SK-N-SH treated with all-trans-retinoic acid at 6 μM for 48 hours (cell line): Measurements from ENCODE around the gene LY6G5B.

Experiments used
- ATAC-seq: fragments of 200-7000 bp; cut with Tn5 transposase; 3 replicates; pipeline ENCODE4 v1.9.1; 2020; ENCODE audit warnings: mild to moderate bottlenecking, moderate library complexity
- BACH2 ChIP-seq: fragments of 250-450 bp; sonication (Bioruptor Pico); IDR thresholded peaks from 2 replicates; pipeline ENCODE4 v1.9.0; 2021; ENCODE audit warnings: mild to moderate bottlenecking, borderline replicate concordance
- CSDC2 ChIP-seq: fragments of 250-450 bp; sonication (Bioruptor Pico); IDR thresholded peaks from 2 replicates; pipeline ENCODE4 v1.5.0; 2020; ENCODE audit warnings: mild to moderate bottlenecking, moderate library complexity
- ESRRG ChIP-seq: fragments of 250-450 bp; sonication (Bioruptor Pico); IDR thresholded peaks from 2 replicates; pipeline ENCODE4 v1.6.1; 2021; ENCODE audit warnings: mild to moderate bottlenecking
- GLIS3 ChIP-seq: fragments of 250-450 bp; sonication (Bioruptor Pico); IDR thresholded peaks from 2 replicates; pipeline ENCODE4 v1.5.0; 2020; ENCODE audit warnings: mild to moderate bottlenecking, moderate library complexity
- OSR1 ChIP-seq: fragments of 250-450 bp; sonication (Bioruptor Pico); IDR thresholded peaks from 2 replicates; pipeline ENCODE4 v1.8.0; 2022; ENCODE audit warnings: moderate library complexity, mild to moderate bottlenecking, inconsistent platforms
- SNAI2 ChIP-seq: fragments of 250-450 bp; sonication (Bioruptor Pico); IDR thresholded peaks from 2 replicates; pipeline ENCODE4 v1.5.0; 2020; ENCODE audit warnings: mild to moderate bottlenecking, moderate library complexity
- TCF4 ChIP-seq: fragments of 250-450 bp; sonication (Bioruptor Pico); IDR thresholded peaks from 2 replicates; pipeline ENCODE4 v1.8.0; 2021; ENCODE audit warnings: mild to moderate bottlenecking, moderate library complexity, borderline replicate concordance
- TOX ChIP-seq: fragments of 250-450 bp; sonication (Bioruptor Pico); IDR thresholded peaks from 2 replicates; pipeline ENCODE4 v1.8.0; 2021; ENCODE audit warnings: mild to moderate bottlenecking, moderate library complexity, borderline replicate concordance
- ZC3H10 ChIP-seq: fragments of 250-450 bp; sonication (Bioruptor Pico); IDR thresholded peaks from 2 replicates; pipeline ENCODE4 v1.5.1; 2021; ENCODE audit warnings: mild to moderate bottlenecking, moderate library complexity
- ZFP3 ChIP-seq: fragments of 250-450 bp; sonication (Bioruptor Pico); IDR thresholded peaks from 2 replicates; pipeline ENCODE4 v1.5.0; 2020; ENCODE audit warnings: mild to moderate bottlenecking, moderate library complexity
- ZFP30 ChIP-seq: fragments of 450-650 bp; formaldehyde crosslinking; IDR thresholded peaks from 2 replicates; pipeline ENCODE4 v1.5.0; 2022; ENCODE audit warnings: mild to moderate bottlenecking, moderate library complexity
- TF ChIP-seq, protein P1 (sequence below): fragments of 250-450 bp; sonication (Bioruptor Pico); IDR thresholded peaks from 2 replicates; pipeline ENCODE4 v1.5.1; 2021; ENCODE audit warnings: mild to moderate bottlenecking, moderate library complexity
- TF ChIP-seq, protein P2 (sequence below): fragments of 250-450 bp; sonication (Bioruptor Pico); IDR thresholded peaks from 2 replicates; pipeline ENCODE4 v1.8.0; 2021; ENCODE audit warnings: low read depth, mild to moderate bottlenecking, moderate library complexity, borderline replicate concordance
- TF ChIP-seq, protein P3 (sequence below): fragments of 250-450 bp; sonication (Bioruptor Pico); IDR thresholded peaks from 2 replicates; pipeline ENCODE4 v1.5.1; 2020; ENCODE audit warnings: low read depth, mild to moderate bottlenecking, moderate library complexity
- TF ChIP-seq, protein P4 (sequence below): fragments of 250-450 bp; sonication (Bioruptor Pico); IDR thresholded peaks from 2 replicates; pipeline ENCODE4 v1.5.0; 2020; ENCODE audit warnings: mild to moderate bottlenecking, moderate library complexity
- TF ChIP-seq, protein P5 (sequence below): fragments of 250-450 bp; sonication (Bioruptor Pico); IDR thresholded peaks from 2 replicates; pipeline ENCODE4 v1.8.0; 2020; ENCODE audit warnings: mild to moderate bottlenecking, moderate library complexity, borderline replicate concordance

LY6G5B gene, protein sequence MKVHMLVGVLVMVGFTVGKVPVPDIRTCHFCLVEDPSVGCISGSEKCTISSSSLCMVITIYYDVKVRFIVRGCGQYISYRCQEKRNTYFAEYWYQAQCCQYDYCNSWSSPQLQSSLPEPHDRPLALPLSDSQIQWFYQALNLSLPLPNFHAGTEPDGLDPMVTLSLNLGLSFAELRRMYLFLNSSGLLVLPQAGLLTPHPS

DNA sequence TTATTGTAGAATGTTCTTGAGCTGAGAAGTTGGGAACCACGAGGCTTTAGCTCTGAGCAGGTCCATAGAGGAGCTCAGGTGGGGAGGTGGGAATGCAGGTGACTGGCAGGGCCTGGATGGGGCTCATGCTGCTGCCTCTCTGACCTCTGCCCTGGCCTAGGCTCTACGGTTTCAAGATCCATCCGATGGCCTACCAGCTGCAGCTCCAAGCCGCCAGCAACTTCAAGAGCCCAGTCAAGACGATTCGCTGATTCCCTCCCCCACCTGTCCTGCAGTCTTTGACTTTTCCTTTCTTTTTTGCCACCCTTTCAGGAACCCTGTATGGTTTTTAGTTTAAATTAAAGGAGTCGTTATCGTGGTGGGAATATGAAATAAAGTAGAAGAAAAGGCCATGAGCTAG, at the start of gene LY6G5B:
TSS of gene LY6G5B (plus strand) at position 301 of the 400 bp plus-strand sequence. CDS start 975 bp downstream, outside the sequence.
- no peak for ATAC-seq
- TF ChIP-seq ESRRG (no peak), ZFP30 (CRISPR knock-in tag) (no peak), TCF4 (CRISPR knock-in tag) (no peak), OSR1 (CRISPR knock-in tag) (no peak), SNAI2 (CRISPR knock-in tag) (no peak), TOX (CRISPR knock-in tag) (no peak)
- TF ChIP-seq, protein P1, sequence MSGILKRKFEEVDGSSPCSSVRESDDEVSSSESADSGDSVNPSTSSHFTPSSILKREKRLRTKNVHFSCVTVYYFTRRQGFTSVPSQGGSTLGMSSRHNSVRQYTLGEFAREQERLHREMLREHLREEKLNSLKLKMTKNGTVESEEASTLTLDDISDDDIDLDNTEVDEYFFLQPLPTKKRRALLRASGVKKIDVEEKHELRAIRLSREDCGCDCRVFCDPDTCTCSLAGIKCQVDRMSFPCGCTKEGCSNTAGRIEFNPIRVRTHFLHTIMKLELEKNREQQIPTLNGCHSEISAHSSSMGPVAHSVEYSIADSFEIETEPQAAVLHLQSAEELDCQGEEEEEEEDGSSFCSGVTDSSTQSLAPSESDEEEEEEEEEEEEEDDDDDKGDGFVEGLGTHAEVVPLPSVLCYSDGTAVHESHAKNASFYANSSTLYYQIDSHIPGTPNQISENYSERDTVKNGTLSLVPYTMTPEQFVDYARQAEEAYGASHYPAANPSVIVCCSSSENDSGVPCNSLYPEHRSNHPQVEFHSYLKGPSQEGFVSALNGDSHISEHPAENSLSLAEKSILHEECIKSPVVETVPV (CRISPR knock-in tag), result no peak
- TF ChIP-seq, protein P2, sequence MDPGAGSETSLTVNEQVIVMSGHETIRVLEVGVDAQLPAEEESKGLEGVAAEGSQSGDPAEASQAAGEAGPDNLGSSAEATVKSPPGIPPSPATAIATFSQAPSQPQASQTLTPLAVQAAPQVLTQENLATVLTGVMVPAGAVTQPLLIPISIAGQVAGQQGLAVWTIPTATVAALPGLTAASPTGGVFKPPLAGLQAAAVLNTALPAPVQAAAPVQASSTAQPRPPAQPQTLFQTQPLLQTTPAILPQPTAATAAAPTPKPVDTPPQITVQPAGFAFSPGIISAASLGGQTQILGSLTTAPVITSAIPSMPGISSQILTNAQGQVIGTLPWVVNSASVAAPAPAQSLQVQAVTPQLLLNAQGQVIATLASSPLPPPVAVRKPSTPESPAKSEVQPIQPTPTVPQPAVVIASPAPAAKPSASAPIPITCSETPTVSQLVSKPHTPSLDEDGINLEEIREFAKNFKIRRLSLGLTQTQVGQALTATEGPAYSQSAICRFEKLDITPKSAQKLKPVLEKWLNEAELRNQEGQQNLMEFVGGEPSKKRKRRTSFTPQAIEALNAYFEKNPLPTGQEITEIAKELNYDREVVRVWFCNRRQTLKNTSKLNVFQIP (CRISPR knock-in tag), result no peak
- TF ChIP-seq, protein P3, sequence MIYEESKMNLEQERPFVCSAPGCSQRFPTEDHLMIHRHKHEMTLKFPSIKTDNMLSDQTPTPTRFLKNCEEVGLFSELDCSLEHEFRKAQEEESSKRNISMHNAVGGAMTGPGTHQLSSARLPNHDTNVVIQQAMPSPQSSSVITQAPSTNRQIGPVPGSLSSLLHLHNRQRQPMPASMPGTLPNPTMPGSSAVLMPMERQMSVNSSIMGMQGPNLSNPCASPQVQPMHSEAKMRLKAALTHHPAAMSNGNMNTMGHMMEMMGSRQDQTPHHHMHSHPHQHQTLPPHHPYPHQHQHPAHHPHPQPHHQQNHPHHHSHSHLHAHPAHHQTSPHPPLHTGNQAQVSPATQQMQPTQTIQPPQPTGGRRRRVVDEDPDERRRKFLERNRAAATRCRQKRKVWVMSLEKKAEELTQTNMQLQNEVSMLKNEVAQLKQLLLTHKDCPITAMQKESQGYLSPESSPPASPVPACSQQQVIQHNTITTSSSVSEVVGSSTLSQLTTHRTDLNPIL (CRISPR knock-in tag), result no peak
- TF ChIP-seq, protein P4, sequence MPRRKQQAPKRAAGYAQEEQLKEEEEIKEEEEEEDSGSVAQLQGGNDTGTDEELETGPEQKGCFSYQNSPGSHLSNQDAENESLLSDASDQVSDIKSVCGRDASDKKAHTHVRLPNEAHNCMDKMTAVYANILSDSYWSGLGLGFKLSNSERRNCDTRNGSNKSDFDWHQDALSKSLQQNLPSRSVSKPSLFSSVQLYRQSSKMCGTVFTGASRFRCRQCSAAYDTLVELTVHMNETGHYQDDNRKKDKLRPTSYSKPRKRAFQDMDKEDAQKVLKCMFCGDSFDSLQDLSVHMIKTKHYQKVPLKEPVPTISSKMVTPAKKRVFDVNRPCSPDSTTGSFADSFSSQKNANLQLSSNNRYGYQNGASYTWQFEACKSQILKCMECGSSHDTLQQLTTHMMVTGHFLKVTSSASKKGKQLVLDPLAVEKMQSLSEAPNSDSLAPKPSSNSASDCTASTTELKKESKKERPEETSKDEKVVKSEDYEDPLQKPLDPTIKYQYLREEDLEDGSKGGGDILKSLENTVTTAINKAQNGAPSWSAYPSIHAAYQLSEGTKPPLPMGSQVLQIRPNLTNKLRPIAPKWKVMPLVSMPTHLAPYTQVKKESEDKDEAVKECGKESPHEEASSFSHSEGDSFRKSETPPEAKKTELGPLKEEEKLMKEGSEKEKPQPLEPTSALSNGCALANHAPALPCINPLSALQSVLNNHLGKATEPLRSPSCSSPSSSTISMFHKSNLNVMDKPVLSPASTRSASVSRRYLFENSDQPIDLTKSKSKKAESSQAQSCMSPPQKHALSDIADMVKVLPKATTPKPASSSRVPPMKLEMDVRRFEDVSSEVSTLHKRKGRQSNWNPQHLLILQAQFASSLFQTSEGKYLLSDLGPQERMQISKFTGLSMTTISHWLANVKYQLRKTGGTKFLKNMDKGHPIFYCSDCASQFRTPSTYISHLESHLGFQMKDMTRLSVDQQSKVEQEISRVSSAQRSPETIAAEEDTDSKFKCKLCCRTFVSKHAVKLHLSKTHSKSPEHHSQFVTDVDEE (CRISPR knock-in tag), result no peak
- TF ChIP-seq, protein P5, sequence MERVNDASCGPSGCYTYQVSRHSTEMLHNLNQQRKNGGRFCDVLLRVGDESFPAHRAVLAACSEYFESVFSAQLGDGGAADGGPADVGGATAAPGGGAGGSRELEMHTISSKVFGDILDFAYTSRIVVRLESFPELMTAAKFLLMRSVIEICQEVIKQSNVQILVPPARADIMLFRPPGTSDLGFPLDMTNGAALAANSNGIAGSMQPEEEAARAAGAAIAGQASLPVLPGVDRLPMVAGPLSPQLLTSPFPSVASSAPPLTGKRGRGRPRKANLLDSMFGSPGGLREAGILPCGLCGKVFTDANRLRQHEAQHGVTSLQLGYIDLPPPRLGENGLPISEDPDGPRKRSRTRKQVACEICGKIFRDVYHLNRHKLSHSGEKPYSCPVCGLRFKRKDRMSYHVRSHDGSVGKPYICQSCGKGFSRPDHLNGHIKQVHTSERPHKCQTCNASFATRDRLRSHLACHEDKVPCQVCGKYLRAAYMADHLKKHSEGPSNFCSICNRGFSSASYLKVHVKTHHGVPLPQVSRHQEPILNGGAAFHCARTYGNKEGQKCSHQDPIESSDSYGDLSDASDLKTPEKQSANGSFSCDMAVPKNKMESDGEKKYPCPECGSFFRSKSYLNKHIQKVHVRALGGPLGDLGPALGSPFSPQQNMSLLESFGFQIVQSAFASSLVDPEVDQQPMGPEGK (CRISPR knock-in tag), result no peak

DNA sequence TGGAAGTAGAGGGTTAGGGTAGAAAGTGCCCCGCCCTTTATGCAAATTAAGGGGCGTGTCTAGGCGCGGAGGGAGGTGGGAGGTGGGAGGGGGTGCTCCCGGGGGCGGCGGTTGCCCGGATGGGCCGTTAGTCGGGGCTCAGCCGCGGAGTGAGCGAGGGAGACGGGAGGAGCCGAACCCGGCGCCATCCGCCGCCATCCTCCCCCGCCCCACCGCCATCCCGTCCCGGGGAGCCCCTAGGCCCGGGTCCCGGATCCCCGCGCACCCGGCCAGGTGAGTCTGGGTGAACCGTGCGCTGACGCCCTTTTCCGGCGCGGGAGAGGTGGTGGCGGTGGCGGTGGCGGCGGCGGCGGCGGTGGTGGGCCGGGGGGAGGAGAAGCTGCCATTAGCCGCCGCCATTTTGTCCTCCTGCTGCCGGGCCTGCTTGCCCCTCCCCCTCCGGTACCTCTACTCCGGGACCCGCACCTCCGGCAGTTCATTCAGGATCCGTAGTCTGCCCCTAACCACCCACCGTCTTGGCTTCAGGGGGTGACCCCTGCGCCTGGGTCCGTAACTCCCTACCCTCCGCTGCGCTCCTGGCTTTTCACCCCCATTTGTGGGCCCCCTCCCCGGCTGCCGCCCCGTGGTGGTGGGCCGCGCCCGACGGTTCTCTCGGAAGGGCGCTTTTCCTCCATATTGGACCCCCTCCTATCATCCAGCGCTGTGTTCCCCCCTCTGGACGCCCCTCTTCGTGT, 49.0 kb upstream of the LY6G5B start, which contains the start of gene PRRC2A:
TSS of gene PRRC2A (plus strand) at position 130 of the 734 bp plus-strand sequence. CDS start 2,075 bp downstream, outside the sequence.
- no peak for TF ChIP-seq ESRRG
- no peak for TF ChIP-seq ZC3H10 (CRISPR knock-in tag)
- TF ChIP-seq ZFP30 (CRISPR knock-in tag), result no peak
- no peak for TF ChIP-seq TCF4 (CRISPR knock-in tag)
- TF ChIP-seq, protein P3 (CRISPR knock-in tag), result no peak
- no peak for TF ChIP-seq BACH2 (CRISPR knock-in tag)
- peak; percentile 18; the same call in 1 of the 2 replicates for TF ChIP-seq GLIS3 (CRISPR knock-in tag)
- TF ChIP-seq CSDC2 (CRISPR knock-in tag), result 0 out of 2 replicates have a peak, but pooled peaks have one; percentile 12
- no peak for TF ChIP-seq ZFP3
- no peak for TF ChIP-seq OSR1 (CRISPR knock-in tag)
- TF ChIP-seq, protein P4 (CRISPR knock-in tag), result no peak
- peak; percentile 80 for ATAC-seq
